Nephron (organoid): ENCODE data around the gene COA1.
"Not testable (repeated sequence)": the region's sequence is repeated elsewhere in the genome, so short reads cannot be mapped to it uniquely, and the experiment has no call there.

Experiments used
- H3K27ac Mint-ChIP-seq, 3 experiments: 2 replicates each; pipeline ENCODE4 v1.8.0; 2020; ENCODE audit warnings: mixed read lengths in 3 of 3, mild to moderate bottlenecking in 2 of 3, moderate library complexity in 1 of 3
- H3K27me3 Mint-ChIP-seq: 2 replicates; pipeline ENCODE4 v1.8.0; 2021; ENCODE audit warnings: low read depth, mild to moderate bottlenecking, moderate library complexity, mixed read lengths
- H3K36me3 Mint-ChIP-seq: 2 replicates; pipeline ENCODE4 v1.8.0; 2020; ENCODE audit warnings: low read depth, mixed read lengths
- H3K4me1 Mint-ChIP-seq: 2 replicates; pipeline ENCODE4 v1.8.0; 2020; ENCODE audit warnings: mixed read lengths
- H3K4me3 Mint-ChIP-seq, 3 experiments: 2 replicates each; pipeline ENCODE4 v1.8.0; 2020; ENCODE audit warnings: mild to moderate bottlenecking in 3 of 3, mixed read lengths in 3 of 3, moderate library complexity in 2 of 3
- H3K9me3 Mint-ChIP-seq: 2 replicates; pipeline ENCODE4 v1.8.0; 2020; ENCODE audit warnings: mixed read lengths
- TF ChIP-seq, protein P1 (sequence below), 3 experiments: fragments of 200-600 bp; sonication (generic); IDR thresholded peaks; one replicate each; pipeline ENCODE4 v1.5.0; 2021; ENCODE audit warnings: antibody characterized with exemption in 3 of 3; ENCODE audit not compliant: unreplicated experiment in 3 of 3

The COA1 gene

DNA sequence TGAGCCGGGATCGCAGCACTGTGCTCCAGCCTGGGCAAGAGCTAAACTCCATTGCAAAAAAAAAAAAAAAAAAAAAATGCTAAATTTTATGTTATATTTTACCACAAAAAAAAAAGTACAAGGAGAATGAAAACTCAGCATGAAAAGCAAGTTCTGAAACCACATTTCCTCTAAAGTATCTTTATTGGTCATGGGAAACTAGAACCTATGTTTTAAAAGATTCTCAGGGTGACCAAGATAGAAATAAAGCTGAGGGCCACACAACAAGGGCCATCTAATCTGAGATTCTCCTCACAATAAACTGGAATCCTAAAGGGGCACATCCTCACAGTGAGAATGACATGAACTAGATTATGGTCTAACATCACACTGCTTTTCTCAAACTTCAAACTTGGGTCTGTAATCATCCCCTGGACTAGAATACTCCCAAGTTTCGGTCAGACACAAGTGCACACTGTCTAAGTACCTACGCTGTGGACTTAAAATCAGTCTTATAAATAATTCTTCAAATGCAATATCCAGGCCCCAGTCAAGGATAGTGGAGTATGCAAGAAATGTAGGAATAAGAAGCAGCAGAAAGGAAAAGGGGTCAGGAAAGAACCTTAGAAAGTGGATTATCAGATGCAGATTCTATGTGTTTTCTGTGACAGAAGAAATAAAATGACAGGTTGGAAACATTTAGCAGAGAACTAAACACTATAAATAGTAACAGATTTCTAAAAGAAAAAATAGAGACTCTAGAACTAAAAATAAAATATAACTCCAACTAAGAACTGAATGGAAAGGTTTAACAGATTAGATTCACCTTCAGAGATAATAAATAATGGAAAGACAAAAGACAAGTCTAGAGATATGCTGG lies 49.9 kb downstream of the COA1 start:
- Mint-ChIP-seq H3K36me3 (peaks cover 58% of the 10 kb centered on the region), H3K27me3 (no peaks in the 10 kb centered on the region), H3K4me1 (peaks cover 10% of the 10 kb centered on the region), H3K27ac (peak overlapping the region in 1 of 3 experiments; percentile 36), H3K9me3 (peaks cover 32% of the 10 kb centered on the region), H3K4me3 (no peak overlapping the region)
- TF ChIP-seq, protein P1, sequence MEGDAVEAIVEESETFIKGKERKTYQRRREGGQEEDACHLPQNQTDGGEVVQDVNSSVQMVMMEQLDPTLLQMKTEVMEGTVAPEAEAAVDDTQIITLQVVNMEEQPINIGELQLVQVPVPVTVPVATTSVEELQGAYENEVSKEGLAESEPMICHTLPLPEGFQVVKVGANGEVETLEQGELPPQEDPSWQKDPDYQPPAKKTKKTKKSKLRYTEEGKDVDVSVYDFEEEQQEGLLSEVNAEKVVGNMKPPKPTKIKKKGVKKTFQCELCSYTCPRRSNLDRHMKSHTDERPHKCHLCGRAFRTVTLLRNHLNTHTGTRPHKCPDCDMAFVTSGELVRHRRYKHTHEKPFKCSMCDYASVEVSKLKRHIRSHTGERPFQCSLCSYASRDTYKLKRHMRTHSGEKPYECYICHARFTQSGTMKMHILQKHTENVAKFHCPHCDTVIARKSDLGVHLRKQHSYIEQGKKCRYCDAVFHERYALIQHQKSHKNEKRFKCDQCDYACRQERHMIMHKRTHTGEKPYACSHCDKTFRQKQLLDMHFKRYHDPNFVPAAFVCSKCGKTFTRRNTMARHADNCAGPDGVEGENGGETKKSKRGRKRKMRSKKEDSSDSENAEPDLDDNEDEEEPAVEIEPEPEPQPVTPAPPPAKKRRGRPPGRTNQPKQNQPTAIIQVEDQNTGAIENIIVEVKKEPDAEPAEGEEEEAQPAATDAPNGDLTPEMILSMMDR (IDR thresholded peaks at IDR 0.05; ENCODE audit: unreplicated experiment in 3 of 3), result no peak

DNA sequence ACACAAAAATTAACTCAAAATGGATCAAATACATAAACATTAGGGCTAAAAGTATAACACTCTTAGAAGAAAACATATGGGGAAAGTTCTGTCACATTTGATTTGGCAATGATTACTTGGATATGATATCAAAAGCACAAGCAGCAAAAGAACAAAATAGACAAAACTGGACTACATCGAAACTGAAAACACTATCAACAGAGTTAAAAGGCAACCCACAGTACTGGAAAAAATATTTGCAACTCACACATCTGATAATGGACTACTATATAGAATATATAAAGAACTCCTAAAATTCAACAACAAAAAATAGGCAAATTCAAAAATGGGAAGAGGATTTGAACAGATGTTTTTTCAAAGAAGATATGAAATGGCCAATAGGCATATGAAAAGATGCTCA lies 51.0 kb downstream of the COA1 start:
- Mint-ChIP-seq H3K36me3 (peaks cover 57% of the 10 kb centered on the region), H3K27me3 (no peaks in the 10 kb centered on the region), H3K4me1 (peaks cover 10% of the 10 kb centered on the region), H3K4me3 (no peak overlapping the region), H3K27ac (no peak overlapping the region), H3K9me3 (peaks cover 33% of the 10 kb centered on the region)
- TF ChIP-seq, protein P1 (IDR thresholded peaks at IDR 0.05; ENCODE audit: unreplicated experiment in 3 of 3), result no peak

DNA sequence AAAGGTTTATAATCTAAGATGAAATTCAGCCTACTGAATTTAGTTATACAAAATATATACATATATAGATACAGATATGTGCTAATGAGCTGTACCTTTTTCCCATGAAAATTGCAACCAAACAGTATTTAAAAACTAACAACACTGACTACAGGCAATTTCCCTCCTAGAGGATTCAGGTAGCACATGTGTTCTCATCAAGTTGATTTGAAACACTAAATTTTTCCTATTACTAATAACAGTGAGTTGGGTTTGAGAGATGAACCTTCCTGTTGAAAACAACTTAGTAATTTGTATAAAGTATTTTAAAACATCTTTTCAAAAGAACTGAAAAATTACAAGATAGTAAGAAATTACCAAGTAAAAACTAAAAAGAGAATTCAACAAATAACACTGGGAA lies 51.5 kb downstream of the COA1 start:
- peaks cover 57% of the 10 kb centered on the region for H3K36me3 Mint-ChIP-seq
- H3K4me3 Mint-ChIP-seq, result no peak overlapping the region
- peaks cover 35% of the 10 kb centered on the region for H3K9me3 Mint-ChIP-seq
- TF ChIP-seq, protein P1 (IDR thresholded peaks at IDR 0.05; ENCODE audit: unreplicated experiment in 3 of 3), result no peak
- H3K27me3 Mint-ChIP-seq, result no peaks in the 10 kb centered on the region
- H3K27ac Mint-ChIP-seq, result no peak overlapping the region
- peaks cover 10% of the 10 kb centered on the region for H3K4me1 Mint-ChIP-seq

DNA sequence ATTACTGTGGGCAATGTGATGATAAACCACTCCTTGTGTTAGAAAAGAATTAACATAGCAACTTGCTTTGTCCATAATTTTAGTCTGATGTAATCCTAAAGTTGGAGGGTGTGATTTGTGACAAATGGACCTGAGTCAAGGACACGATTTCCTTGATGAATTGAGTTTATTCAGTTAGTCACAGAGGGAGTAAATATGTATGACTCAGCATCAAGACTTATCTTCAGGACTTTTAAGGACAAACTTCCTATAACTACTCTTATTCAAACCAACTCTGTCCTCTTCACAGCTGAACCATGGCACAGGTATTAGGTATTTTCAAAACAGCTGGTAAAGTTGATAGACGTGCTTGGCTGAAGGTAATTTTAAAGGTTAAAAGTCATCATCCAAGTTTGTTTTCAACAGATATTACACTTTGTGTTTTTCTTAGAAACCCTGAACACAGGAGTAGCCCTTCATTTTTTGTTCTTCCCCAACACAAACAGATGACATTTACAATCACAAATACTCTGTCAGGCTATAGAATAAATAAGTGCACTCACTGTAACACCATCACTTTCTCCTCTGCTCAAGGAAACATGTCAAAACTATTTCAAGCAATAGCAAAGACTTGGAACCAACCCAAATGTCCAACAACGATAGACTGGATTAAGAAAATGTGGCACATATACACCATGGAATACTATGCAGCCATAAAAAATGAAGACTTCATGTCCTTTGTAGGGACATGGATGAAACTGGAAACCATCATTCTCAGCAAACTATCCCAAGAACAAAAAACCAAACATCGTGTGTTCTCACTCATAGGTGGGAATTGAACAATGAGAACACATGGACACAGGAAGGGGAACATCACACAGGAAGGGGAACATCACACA lies 54.5 kb downstream of the COA1 start:
- Mint-ChIP-seq H3K9me3 (peaks cover 51% of the 10 kb centered on the region), H3K36me3 (peaks cover 66% of the 10 kb centered on the region), H3K27ac (no peak overlapping the region), H3K27me3 (no peaks in the 10 kb centered on the region), H3K4me3 (no peak overlapping the region), H3K4me1 (peaks cover 5% of the 10 kb centered on the region)
- TF ChIP-seq, protein P1 (IDR thresholded peaks at IDR 0.05; ENCODE audit: unreplicated experiment in 3 of 3), result no peak

DNA sequence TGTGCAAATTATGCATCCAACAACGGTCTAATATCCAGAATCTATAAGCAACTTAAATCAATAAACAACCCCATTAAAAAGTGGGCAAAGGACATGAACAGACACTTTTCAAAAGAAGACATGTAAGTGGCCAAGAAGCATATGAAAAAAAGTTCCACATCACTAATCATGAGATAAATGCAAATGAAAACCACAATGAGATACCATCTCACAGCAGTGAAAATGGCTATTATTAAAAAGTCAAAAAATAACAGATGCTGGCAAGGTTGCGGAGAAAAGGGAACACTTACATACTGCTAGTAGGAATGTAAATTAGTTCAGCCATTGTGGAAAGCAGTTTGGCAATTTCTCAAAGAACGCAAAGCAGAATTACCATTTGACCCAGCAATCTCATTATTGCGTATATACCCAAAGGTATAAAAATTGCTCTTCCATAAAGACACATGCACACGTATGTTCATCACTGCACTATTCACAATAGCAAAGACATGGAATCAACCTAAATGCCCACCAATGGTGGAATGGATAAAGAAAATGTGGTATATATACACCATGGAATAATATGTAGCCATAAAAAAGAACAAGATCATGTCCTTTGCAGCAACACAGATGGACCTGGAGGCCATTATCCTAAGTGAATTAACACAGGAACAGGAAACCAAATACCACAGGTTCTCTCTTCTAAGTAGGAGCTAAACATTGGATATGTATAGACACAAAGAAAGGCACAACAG lies 55.9 kb downstream of the COA1 start:
- Mint-ChIP-seq H3K36me3 (peaks cover 73% of the 10 kb centered on the region), H3K9me3 (peaks cover 59% of the 10 kb centered on the region)
- not testable (repeated sequence) for H3K27ac Mint-ChIP-seq, H3K4me3 Mint-ChIP-seq, H3K4me1 Mint-ChIP-seq, H3K27me3 Mint-ChIP-seq

DNA sequence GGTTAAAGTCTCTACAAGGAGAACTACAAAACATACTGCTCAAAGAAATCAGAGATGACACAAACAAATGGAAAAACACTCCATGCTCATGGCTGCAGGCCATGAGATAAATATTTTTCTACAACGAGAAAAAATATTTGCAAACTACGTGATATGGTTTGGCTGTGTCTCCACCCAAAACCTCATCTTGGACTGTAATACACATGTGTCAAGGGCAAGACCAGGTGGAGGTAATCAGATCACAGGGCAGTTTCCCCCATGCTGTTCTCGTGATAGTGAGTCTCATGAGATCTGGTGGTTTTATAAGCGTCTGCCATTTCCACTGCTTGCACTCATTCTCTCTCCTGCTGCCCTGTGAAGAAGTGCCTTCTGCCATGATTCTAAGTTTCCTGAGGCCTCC lies 57.8 kb downstream of the COA1 start:
- Mint-ChIP-seq H3K9me3 (peaks cover 68% of the 10 kb centered on the region), H3K27ac (no peak overlapping the region), H3K4me1 (no peaks in the 10 kb centered on the region), H3K27me3 (no peaks in the 10 kb centered on the region), H3K4me3 (no peak overlapping the region), H3K36me3 (peaks cover 83% of the 10 kb centered on the region)
- TF ChIP-seq, protein P1 (IDR thresholded peaks at IDR 0.05; ENCODE audit: unreplicated experiment in 3 of 3), result no peak
